Hypothalamus (tissue), 51 donors: Measurements from ENCODE around the gene ZNF410.
"Not testable (repeated sequence)": the region's sequence is repeated elsewhere in the genome, so short reads cannot be mapped to it uniquely, and the experiment has no call there.

Source experiments
- DNase-seq, 51 donors: peaks; one replicate each; lab custom pipeline; 2025; lab: John Stamatoyannopoulos, UW

ZNF410 gene

GRCh38 chr14:73886449-73887317, at the start of gene ZNF410:
Gene ZNF410 (plus strand): TSS chr14:73886859. CDS start chr14:73892176, 5,317 bp downstream.
- DNase-seq = peak; percentile 57 to 93 (median 86)

GRCh38 chr14:73838293-73839034, 48.2 kb upstream of the ZNF410 start:
- not testable (repeated sequence) for DNase-seq

GRCh38 chr14:73842201-73842600, 44.5 kb upstream of the ZNF410 start:
- no peak for DNase-seq

- DNase-seq = no peak
Measured at GRCh38 chr14:73842851-73843250, 43.8 kb upstream of the ZNF410 start.

- no peak for DNase-seq
Measured at GRCh38 chr14:73843296-73843695, 43.4 kb upstream of the ZNF410 start.

- DNase-seq = no peak
Measured at GRCh38 chr14:73846947-73847346, 39.7 kb upstream of the ZNF410 start.

GRCh38 chr14:73851000-73851399, 35.7 kb upstream of the ZNF410 start:
- peak in 1 of 51 donors; percentile 44 for DNase-seq

- peak; percentile 58 to 95 (median 88) for DNase-seq
Measured at GRCh38 chr14:73851567-73852382, 34.9 kb upstream of the ZNF410 start, which contains the start of gene PTGR2. Gene PTGR2 (plus strand): TSS chr14:73851831. CDS start chr14:73858863, 7,032 bp downstream.

GRCh38 chr14:73859145-73859544, 27.5 kb upstream of the ZNF410 start:
- no peak for DNase-seq

- no peak for DNase-seq
Measured at GRCh38 chr14:73861073-73861472, 25.6 kb upstream of the ZNF410 start.

GRCh38 chr14:73862480-73862879, 24.2 kb upstream of the ZNF410 start:
- DNase-seq = no peak

GRCh38 chr14:73863209-73863608, 23.4 kb upstream of the ZNF410 start:
- DNase-seq = no peak

GRCh38 chr14:73865534-73866113, 21.0 kb upstream of the ZNF410 start:
- no peak for DNase-seq

GRCh38 chr14:73869754-73870153, 16.9 kb upstream of the ZNF410 start:
- DNase-seq = not testable (repeated sequence)

GRCh38 chr14:73870525-73871235, 16.0 kb upstream of the ZNF410 start:
- no peak for DNase-seq

- no peak for DNase-seq
Measured at GRCh38 chr14:73873660-73874059, 13.0 kb upstream of the ZNF410 start.

GRCh38 chr14:73877790-73878189, 8.9 kb upstream of the ZNF410 start:
- no peak for DNase-seq

- DNase-seq = no peak
Measured at GRCh38 chr14:73878436-73878835, 8.2 kb upstream of the ZNF410 start.

GRCh38 chr14:73879027-73879426, 7.6 kb upstream of the ZNF410 start:
- no peak for DNase-seq
